Skeletal muscle cell (primary cell): ENCODE results near the gene RBM38.

Experiments used
- DNase-seq: peaks from one replicate; pipeline ENCODE4 v3.0.0-alpha.2; 2010; ENCODE audit warnings: low read depth
- H3K4me3 ChIP-seq: 2 replicates; pipeline ENCODE4 v1.5.1; 2011; ENCODE audit warnings: low read depth, mild to moderate bottlenecking, control low read depth, low read length, moderate library complexity

RBM38 gene

GRCh38 chr20:57400231-57400701, 9.1 kb downstream of the RBM38 start:
- DNase-seq: no peak
- no peak overlapping the region for H3K4me3 ChIP-seq

- no peak for DNase-seq
- H3K4me3 ChIP-seq: no peak overlapping the region
Measured at GRCh38 chr20:57400821-57401564, 9.8 kb downstream of the RBM38 start.

- no peak for DNase-seq
- H3K4me3 ChIP-seq: no peak overlapping the region
Measured at GRCh38 chr20:57401565-57401918, 10.3 kb downstream of the RBM38 start.

DNA sequence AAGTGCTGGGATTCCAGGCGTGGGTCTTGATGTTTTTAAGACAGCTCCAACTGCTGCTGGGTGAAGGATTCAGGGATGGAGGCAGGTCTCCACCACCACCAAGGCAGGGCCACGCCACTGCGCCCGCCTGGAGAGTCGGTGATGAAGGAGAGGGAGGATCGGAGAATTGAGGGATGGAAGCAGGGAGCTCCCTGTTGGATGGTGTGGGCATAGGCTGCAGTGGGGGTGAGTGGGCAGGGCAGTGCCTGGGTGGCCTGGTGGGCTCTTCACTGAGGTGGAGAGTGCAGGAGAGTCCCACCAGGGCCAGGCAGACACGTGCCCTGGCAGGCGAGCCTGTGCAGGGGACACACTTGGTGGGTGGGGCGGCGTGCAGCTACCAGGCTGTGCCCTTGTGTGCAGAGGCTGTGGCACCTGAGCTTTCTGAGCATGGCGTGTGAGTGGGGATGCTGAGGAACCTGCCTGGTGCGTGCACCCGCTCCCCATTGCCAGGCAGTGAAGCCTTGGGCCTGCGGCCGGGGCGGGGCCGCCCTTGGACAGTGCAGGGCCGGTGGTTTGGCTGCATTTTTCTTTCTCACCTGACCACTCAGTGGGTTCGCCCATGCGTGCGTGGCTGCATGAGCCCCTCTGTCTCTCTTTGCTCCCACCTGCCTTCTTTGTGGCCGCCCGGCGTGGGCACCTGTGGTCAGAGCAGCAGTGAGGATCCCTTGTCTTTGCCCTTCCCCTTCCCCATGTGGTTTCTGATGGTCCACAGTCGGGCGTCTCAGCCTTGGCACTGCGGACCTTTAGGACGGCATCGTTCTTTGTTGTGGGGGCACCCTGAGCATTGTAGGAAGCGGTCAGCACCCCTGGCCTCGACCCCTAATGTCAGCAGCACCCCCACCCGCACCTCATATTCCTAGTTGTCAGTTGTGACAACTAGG, 11.3 kb downstream of the RBM38 start:
- no peak for DNase-seq
- no peak overlapping the region for H3K4me3 ChIP-seq

DNA sequence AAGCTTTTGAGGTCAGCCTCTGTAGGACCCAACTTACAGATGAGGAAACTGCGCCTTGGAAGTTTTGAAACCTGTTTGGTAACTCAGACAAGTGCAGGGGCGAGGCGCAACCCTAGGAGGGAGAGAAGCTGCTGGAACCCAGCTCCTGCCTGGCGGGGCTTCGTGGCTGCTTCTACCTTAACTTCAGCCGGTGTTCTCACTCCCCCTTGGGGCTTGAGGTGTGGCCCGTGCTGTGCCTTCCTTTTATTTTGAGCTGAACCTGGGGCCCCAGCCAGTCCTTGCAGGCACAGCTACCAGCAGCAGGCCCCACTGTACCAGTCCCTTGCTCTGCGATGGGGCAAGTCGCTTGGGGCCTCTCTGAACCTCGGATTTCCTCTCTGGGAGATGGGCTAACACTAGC, 12.0 kb downstream of the RBM38 start:
- H3K4me3 ChIP-seq: no peak overlapping the region
- no peak for DNase-seq

DNA sequence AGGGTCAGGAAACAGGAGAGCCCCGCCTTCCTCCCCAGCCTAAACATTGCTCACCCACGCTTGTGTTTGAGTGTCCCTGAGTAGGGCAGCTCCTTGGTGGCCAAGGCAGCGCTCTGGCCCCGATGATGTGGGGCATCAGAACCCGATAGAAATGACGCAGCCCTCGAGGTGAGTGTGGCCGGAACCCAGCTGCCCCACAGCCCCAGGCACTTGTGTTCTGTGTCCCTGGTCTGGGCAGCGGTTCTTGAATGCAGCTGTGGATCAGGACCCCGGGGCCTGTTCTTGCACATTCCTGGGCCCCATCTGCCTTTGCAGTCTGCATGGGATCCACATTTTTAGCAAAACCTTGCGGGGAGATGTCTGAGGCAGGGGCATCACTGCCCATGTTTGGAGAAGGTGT, 12.8 kb downstream of the RBM38 start:
- no peak for DNase-seq

DNA sequence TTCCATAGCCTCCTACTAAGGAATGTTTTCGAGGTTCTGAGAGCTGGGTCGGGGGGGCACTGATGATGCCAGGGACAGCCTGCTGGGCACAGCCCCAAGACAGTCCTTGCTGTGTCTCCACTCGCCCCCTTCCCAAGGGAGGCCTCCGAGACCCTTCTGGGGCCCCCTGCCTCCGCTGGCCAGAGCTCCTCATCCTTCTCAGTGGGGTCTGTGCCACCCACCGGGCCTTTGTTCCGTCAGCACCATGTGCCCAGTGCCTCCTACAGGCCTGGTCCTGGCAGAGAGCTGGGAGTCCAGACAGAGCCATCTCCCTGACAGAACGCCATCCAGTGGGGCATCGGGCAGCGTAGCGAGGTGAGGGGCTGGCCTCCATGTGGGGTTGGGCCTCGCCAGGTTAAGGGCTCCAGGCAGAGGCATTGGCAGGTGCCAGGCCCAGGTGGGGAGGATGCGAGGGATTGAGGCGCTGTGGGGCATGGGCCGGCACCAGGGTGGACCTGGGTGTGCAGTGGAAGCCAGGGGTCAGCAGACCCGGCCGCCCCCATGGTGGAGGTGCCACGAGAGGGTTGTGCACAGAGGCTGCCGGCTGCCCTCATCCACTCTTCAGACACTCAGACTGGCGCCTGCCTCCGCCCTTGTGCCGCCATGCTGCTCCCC, 13.3 kb downstream of the RBM38 start:
- DNase-seq: no peak
- no peak overlapping the region for H3K4me3 ChIP-seq

More for the DNA sequence above, 12.8 kb downstream of the RBM38 start:
- no peak overlapping the region for H3K4me3 ChIP-seq

GRCh38 chr20:57405236-57406016, 14.2 kb downstream of the RBM38 start:
- no peak for DNase-seq
- H3K4me3 ChIP-seq: no peak overlapping the region

GRCh38 chr20:57407541-57407956, 16.4 kb downstream of the RBM38 start:
- DNase-seq: no peak
- no peak overlapping the region for H3K4me3 ChIP-seq

GRCh38 chr20:57408131-57408530, 16.9 kb downstream of the RBM38 start:
- H3K4me3 ChIP-seq: no peak overlapping the region
- DNase-seq: no peak

- no peak for DNase-seq
Measured at GRCh38 chr20:57408536-57409233, 17.5 kb downstream of the RBM38 start.

DNA sequence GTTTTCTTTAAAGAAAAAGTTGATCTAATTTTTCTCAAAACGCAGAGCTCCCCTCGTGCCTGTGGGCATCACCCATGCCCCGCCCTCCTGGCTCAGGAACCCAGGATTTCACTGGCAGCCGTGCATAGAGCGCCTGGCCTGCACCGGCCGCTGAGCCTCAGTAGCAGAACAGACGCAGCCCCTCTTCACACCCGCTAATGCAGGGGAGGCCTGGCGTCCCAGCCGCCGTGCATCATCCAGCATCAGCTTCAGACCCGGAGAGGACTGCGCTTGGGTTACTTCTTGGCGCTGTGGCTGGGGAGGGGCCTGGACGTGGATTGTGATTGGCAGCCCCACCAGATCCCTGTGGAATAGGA, 18.1 kb downstream of the RBM38 start:
- H3K4me3 ChIP-seq: no peak overlapping the region
- DNase-seq: no peak

More at GRCh38 chr20:57408536-57409233, 17.5 kb downstream of the RBM38 start:
- no peak overlapping the region for H3K4me3 ChIP-seq

GRCh38 chr20:57409672-57410397, 18.6 kb downstream of the RBM38 start:
- H3K4me3 ChIP-seq: no peak overlapping the region
- no peak for DNase-seq

DNA sequence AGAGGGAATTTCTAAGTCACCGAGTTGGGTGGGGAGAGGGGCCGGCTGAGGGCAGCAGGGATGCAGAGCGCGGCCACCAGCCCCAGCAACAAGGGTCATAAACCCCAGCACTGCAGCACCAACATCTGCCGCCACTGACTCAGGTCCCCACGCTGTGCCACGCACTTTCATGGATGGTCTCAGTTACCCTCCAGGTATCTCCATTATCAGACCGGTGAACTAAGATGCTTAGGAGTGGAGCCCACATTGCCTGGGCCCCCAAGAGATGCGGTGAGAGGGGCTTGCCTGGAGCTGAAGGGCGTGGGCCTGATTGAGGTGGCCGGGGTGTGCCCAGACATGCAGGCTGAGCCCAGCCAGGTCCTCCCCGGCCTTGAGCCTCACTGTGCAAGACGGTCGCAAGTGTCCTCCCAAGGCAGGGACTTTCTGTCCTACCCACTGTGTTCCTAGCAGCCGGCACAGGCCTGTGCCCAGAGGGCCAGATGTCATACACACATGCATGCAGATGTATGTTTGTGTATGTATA, 19.3 kb downstream of the RBM38 start:
- DNase-seq: no peak
- no peak overlapping the region for H3K4me3 ChIP-seq

GRCh38 chr20:57410924-57411323, 19.7 kb downstream of the RBM38 start:
- H3K4me3 ChIP-seq: no peak overlapping the region
- DNase-seq: no peak

DNA sequence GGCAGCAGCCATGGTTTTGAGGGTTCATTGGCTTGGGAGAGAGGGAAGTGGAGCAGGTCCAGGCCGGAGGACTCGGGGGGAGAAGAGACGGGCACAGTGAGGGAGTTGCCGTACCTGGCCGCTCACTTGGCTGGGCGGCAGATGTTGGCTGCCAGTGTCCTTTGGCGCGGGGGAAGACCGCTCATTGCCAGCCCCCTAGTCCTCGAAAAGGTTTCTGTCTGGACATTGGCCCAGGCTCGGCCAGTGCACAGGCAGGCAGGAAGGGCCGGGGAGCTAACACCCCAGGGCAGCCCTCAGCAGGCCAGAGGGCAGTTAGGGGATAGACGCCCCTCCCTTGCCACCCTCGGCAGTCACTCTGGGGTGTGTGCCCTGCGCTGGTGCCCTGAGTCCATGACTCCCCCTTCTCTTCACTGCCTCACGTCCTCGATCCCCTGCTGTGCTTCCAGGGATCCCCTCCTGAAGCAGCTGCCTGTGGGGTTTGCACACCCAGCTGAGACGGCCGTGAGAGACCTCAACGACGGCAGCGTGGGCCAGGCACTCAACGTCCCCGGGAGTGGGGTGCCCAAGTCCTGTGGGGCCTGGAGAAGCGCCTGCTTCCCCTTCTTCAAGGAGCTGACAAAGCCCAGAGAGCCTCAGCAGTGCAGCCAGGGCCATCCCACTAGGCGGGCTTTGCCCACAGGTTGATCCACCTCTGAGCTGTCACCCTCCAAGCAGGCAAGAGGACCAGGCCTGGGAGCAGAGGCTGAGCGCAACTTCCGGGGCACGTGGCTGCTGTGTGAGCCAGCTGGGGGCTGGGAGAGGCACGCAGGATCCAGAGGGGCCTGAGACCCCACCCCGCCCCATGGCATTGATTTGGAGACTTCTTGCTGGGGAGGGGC, 20.4 kb downstream of the RBM38 start:
- no peak for DNase-seq
- no peak overlapping the region for H3K4me3 ChIP-seq

GRCh38 chr20:57412347-57413029, 21.3 kb downstream of the RBM38 start:
- DNase-seq: no peak
- H3K4me3 ChIP-seq: no peak overlapping the region
